RPMI7951 (cell line): ENCODE results near the gene TBC1D1. TPM values are rescaled to one million over a fixed set of nuclear protein-coding genes. Genes with fewer than 3 reads are reported as not detected.

Source experiments
- DNase-seq: peaks from one replicate; pipeline ENCODE4 v3.0.0-alpha.2; 2012; ENCODE audit warnings: low read depth
- total RNA-seq: library from RNA; depleted of rRNA; stranded (reverse); fragments of >200 nt; shearing (Covaris generic); gene quantifications from 2 replicates; pipeline ENCODE4 v1.2.3, GENCODE V29; 2014

TBC1D1 gene
- total RNA-seq, 1 experiment from 2014 or later, result 68.2 TPM

DNA sequence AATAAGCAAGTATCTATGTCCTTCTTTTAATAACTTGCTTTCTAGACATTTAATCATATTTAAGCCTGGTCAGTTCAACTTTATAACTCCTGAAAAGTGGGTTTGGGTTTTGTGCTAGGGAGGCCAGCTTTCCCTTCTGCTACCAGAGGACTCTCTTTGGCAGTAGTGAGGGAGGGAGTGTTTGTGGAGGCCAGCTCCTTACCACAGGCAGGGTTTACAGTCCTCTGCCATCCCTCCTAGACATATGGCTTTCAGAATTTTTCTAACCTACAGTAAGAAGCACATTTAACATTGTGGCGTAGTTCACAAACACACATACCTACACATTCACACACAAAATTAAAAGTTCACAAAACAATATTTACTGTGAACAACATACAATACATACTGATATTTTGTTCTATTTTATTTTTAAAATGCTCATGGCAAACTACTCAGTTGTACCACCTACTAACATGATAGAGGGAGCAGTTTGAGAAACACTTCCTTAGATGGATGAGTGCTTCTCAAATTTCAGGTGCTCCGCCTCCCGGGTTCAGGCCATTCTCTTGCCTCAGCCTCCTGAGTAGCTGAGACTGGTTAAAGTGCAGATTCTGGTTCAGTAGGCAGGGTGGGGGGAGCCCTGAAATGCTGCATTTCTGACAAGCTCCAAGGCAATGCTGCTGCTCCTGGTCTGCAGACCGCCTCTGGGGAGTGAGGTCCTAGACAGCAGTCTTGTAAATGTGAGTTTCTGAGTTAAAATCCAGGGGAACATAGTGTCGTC is 156.0 kb downstream of the TBC1D1 start:
- DNase-seq, result no peak

DNA sequence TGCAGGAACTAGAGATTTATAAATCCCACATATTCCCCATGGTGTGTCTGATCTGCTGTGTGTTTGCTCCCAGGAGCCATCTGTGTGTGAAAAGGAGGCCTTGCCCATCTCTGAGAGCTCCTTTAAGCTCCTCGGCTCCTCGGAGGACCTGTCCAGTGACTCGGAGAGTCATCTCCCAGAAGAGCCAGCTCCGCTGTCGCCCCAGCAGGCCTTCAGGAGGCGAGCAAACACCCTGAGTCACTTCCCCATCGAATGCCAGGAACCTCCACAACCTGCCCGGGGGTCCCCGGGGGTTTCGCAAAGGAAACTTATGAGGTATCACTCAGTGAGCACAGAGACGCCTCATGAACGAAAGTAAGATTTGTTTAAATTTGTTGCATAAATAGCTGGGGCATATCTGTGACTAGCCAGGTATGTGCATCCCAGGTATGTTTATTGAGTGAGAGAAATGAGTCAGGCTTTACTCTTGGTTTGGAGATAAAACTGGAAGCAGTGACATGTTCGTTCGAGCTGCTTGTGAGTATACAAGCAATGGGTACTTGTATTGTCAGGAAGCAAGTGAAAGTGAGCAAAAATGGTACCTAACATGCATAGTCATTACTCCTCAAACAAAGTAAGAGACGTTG is 158.8 kb downstream of the TBC1D1 start:
- DNase-seq, result no peak

DNA sequence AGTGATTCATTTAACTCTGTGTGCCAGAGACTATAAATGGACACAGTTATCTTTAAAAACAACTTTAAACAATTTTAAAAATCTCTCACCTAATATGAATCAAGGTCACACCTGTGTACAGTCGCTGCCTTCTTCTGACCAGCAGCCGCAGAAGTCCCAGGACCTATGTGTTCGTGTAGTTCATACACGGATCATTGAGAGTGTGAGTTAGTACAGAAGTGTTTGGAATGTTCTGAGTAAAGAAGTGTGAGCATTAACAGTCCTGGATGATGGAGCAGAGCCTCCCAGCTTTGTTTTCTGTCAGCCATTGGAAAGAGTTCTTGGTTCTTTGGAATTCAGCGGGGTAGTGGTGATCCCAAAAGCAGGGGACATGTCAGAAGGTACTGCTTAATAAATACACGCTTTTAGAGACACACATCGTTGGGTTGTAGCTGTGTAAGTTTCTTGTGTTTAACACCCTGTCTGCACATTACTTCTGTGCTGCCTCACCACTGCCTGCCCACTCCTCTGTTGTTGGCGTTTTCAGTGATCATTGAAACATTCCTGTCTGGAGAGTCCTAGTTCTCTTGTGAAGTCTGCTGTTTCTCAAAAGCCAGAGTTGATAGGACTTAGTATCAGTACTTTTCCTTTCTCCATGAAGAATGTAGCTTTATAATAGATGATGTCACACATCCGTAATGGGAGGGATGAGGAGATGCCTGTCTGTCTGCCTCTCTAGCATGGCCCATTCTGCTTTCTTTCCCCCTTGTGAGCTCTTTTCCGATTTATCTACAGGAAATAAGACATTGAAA is 159.9 kb downstream of the TBC1D1 start:
- DNase-seq, result no peak

DNA sequence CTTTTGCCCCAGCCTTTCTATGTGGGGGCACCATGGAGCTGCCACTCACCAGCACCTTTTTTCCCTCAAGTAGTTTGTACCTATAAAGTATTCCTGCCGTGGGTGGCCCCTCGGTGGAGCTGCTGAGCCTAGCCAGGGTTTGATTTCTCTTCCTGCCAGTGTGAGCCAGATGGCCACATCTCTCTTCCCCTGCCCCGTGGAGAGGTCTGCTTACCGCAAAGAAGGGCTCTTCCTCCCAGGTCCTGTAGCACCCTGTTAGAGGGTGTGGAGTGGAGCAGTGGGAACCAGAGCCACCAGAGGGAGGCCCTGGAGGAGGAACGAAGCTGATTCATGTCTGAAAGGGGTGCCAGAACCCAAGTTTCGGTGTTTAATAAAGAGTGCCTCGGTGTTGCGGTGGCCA is 164.7 kb downstream of the TBC1D1 start:
- no peak for DNase-seq

DNA sequence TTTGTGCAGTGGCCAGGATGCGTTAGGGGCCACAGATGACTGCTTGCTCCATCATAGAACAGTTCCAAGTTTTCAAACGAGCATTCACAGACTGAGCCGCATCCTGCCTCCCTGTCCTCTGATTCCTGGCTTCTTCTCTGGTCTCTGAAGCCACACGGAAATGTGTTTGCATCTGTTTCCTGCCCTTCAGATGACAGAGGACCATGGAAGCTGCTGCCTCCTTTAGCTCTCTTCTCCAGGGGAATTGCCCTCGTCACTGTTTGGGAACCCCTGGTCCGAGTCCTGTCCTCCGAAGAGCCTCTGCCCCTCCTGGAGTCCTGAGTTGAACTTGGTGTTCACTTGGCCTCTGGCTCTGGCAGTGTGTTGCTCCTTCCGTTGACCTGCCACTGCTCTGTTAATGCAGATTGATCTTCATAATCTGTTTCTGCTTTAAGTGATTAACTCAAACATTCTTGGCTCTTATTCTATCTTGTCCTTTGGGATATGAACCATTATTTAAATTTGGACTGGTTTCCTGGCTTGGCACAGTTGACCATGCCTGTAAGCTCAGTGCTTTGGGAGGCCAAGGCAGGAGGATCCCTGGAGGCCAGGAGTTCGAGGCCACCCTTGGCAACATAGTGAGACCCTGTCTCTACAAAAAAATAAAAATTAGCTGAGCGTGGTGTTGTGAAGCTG is 165.3 kb downstream of the TBC1D1 start:
- DNase-seq, result no peak

DNA sequence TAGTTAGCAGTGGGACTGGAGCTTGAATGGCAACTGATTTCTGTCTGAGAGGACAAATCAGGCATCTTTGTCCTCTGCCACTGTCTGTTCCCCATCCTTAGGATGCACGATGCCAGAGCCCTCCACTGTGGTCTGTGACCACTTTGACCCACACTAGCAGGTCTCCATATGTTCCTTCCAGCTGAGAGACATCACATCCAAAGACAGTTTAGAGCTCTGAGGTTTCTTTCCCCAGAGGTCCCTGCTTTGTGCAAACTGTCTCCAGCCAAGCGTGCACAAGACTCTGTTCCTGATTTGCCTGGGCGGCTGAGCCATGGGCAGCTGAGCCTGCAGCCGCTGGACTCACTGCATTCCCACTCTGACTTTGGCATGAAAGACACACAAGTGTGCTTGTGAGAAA is 167.3 kb downstream of the TBC1D1 start:
- DNase-seq, result no peak

DNA sequence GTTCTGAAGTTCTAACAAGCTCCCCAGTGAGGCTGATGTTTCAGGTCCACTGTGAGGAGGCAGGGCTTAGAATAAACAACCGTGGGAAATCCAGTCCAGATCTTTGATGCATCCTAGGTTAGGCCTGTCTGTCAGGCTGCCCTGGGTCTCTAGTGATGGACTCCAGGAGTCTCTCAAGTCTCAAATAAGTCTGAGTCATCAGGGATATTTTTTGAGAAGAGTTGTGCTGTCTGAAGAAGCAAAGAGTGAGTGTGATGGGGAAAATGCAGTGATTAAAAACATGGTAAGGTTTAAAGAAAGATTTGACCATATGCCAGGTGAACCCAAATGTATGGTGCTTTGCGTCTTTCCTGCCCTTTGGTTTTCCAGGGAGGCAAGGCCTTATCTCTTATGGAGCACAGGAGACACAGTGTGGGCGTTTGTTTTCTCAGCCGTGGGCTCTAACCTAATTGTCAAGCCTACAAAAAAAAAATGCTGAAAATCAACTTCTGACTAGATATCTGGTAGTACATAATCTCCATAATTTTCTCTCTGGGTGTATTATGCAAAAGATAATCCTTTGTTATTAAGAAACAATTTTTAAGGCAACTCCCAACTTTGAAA is 170.0 kb downstream of the TBC1D1 start:
- peak; percentile 46 for DNase-seq

DNA sequence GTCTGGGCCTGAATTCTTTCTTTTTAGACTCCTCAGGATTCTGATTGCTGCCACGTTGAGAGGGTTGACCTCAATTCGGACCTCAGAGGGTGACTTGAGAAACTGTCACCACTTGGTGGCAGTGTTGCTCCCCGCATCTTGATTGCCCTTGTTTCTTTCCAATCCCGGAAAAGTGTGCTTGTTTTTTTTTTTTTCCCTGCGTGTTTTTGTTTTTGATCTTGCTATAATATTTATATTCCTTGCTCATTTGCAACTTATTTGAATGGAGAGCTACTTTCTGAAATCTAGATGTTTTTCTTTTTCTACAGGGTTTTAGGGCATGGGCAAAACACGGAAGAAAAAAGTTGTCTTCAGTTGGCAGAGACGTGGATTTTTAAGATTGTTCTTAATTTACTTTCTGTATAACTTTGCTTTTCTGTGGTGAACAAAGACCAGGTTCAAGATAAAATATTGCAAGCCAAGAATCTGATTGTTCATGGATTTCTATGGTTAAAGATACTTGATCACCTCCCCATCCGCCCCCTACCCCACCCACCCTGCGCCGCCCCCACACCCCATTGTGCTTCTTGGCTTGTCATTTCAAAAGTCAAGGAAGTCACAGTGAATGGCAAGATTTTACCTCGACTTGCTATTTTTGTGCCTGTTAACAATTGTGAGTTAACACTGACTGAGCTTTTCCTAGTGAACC is 171.3 kb downstream of the TBC1D1 start:
- peak; percentile 69 for DNase-seq

DNA sequence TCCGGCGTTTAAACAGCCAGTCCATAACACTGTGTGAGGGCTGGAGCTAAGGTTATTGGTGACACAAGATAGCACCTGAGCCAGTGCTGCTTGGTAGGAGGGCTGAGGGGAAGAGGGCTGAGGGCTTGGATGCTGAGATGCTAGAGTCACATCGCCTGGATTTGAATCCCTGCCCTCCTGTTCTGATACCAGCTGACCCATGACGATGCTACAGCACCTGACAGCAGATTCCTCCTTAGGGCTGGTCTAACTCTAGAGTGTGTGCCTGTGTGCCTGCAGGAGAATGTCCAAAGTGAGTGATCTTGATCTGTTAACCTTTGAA is 171.9 kb downstream of the TBC1D1 start:
- DNase-seq, result no peak

DNA sequence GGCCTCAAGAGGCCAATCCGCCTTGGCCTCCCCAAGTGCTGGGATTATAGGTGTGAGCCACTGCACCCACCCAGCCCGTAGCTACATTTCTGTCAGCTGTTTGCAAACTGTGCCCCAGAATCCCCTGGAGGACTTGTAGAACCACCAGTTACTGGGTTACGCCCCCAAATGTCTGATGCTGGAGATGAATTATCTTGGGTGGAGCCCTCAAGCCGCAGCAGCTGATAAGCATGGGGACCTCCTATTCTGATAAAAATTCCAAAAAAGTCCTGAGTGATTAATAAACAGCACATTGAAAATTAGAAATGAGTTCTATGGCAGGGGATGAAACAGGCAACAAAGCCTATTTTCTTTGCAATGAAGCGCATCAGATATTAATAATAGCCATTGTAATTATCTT is 174.3 kb downstream of the TBC1D1 start:
- DNase-seq, result no peak

DNA sequence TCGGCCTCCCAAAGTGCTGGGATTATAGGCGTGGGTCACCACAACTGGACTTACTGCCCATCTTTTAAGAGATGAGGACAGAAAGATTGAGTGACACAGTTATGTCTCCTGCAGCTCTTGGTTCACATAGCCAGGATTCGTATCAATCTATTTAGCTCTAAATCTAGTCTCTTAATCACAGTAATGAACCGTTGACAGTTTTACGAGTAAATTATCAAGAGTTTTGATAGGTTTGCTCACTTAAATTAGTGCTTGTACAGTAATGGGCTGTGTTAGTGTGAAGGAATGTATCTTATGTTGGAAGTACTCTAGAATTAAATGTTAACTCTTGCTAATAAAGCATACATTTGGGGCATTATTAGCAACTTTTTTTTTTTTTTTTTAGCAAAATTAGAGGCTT is 175.0 kb downstream of the TBC1D1 start:
- no peak for DNase-seq

DNA sequence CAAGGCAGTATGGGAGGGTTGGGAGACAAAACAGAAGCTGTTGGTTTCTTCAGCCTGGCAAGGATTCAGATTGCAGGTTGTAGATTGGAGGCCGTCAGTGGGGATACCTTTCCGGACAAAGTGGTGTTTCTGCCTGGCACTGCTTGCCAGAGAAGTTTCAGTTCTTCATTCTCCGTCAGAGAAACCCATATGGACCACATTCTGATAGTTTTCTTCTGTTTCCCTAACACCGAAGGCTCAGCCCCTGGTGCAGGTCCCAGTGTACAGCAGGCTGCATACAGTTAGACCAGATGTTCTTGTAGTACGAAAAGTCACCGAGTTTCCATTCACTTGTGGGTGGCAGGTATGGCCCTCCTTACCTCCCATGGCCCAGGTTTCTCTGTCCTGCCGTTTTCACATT is 176.6 kb downstream of the TBC1D1 start:
- DNase-seq, result no peak

DNA sequence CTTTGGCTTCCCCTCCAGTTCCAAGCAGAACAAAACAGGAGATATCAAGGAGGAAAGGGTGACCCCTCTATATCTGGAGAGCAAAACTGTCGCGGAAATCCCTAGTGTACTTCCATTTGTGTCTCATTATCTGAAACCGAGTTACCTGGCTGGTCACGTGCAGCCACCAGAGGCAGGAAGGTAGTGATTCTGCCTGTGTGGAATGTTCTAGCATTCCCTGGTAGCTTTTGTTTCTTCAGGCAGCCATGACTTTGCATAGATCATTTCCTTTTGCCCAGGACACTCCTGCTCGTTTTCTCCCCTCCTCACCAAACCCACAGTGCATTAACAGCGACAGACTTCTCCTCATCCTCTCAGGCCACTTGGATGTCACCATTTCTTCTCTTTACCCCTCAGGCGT is 177.2 kb downstream of the TBC1D1 start:
- DNase-seq, result no peak

DNA sequence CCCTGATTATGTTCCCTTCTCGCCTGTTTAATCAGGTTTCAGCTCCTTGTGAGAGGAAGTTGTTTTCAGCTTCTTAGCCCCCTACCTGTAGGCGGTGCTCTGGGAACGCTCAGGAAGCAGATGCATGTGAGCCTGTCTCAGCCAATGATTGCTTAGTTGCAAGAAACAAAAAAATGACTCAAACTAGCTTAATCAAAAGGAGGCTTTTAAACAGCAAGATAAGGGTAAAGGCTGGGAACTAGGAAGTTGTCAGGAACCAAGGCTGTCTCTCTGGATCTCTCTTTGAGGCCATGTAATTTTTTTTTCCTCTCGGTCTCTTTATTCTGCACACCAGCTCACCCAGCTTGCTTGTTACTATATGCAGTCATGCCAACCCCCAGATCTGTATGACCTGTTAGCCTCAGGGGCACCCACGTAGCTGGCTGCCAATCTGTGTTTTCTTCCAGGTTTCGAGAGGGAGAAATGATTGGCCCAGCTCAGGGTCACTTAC is 178.4 kb downstream of the TBC1D1 start:
- DNase-seq, result peak; percentile 72

DNA sequence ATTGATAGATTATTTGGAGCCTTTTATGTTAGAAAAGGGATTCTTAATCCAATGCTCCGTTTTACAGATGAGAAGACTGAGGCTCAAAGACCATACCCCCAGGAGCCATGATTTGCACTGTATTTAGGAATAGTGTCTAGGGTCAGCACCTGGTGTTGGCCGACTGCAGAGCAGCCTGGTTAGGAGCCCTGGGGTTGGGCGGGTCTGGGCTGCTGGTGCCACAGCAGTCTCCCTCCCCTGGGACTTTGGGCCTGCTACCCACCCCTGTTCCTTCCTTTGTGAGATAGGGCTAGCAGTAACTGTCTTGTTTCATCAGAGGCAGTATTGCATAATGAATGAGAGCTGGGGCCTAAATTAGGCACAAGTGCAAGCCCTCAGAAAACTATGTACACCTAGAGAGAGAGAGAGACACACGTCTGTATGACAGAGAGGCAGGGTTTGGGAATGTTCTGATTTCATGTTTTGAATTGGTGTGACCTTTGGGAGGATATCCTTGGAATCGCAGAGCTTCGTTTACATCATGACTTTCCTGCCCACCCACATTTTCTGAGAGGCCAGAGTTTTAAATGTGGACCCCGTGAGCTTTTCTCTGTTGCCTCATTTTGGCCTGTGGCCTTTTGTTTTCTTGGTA is 181.0 kb downstream of the TBC1D1 start:
- DNase-seq, result no peak

DNA sequence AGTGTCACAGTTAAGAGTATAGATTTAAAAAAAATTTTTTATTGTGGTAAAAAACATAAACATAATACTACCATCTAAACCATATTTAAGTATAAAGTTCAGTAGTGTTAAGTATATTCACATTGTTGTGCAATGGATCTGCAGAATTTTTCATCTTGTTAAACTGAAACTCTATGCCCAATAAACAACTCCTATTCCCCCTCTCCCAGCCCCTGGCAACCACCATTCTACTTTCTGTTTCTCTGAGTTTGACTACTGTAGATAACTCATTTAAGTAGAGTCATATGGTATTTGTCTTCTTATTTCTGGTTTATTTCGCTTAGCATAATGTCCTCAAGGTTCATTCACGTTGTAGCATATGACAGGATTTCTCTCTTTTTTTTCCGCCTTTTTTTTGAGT is 181.7 kb downstream of the TBC1D1 start:
- DNase-seq, result no peak

DNA sequence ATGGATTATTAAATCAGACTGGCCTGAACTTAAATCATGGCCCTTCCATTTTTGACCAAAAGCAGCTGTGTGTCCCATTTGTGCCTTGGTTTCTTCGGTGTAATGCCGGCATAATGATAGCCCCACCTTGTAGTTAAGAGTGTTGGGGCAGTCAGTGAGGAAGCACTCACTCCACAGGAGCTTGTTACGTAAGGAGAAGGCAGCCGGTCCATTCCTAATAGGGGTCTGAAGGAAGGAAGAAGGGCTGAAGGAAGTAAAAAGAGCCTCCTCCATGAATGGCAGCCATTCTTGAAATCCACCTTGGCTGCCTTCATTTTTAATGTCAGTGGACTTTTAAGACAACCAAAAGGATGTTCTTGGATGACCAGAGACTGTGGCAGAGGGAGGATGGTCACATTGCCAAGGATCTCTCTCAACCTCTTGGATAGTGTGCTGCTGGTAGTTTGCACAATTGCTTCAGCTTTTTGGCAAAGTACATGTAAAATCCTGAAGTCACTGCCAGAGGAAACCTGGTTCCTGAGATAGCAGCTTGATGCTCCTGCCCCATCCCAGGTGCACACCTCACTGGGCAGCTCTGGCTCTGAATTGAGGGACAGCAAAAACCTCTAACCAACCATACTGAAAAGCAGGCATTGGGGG is 182.8 kb downstream of the TBC1D1 start:
- no peak for DNase-seq

DNA sequence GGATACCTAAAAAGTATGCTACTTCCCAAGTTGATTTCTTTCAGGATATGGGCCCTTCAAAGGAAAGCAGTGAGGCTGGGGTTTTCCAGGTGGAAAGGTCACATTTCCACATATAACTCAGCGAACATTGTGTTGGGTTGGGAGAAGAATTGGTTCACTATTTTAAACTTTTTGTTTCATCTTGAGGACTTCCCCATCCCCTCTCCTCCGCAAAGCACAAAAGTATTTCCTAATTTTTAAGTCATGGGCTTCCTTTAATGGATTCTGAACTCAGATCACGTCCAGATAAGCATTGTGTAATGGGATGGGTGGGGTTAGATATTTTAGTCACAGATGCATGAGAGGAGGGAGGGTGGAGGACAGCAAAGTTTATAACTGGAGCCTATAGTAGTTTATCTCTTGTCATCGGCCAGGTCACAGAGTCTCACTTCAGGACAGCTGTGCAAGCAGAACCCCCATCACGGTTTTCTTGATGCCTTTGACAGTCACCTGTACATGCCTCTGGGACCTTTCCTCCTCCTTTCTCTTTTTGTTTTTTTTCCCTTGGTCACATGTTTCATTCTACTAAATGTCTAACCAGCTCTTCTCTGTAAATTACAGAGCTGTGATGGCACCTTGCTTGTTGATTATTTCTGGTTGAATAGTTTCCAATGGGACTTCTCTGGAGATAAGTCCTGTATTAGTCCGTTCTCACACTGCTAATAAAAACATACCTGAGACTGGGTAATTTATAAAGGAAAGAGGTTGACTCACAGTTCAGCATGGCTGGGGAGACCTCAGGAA is 184.7 kb downstream of the TBC1D1 start:
- peak; percentile 69 for DNase-seq

DNA sequence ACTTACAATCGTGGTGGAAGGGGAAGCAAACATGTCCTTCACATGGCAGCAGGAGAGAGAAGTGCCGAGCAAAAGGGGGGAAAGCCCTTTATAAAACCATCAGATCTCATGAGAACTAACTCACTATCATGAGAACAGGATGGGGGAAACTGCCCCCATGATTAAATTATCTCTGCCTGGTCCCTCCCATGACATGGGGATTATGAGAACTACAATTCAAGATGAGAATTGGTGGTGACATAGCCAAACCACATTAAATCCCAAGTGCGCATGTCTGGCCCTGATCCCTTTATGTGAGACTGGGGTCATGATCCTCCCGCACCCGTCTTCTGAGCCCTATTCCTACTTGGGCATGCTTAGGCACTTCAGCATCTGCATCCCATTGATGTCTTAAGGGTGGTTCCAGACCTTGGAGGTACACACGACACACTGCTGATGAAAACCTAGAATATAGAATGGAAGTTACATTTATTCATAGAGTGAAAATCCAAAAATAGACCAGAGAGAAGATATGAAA is 185.3 kb downstream of the TBC1D1 start:
- no peak for DNase-seq
